GM13977 (cell line): Measurements from ENCODE around the gene DROSHA.

ENCODE experiments used
- DNase-seq: peaks from one replicate; pipeline ENCODE4 v3.0.0; 2012; ENCODE audit warnings: low spot score
- in situ Hi-C: fragments of 300-500 bp; cut with MboI; formaldehyde crosslinking; loops from one replicate; pipeline ENCODE4 v1.12.0; 2022; ENCODE audit warnings: low sequenced_read_pairs, low pct_unique_long_range_greater_than_20kb, mixed read lengths, inconsistent platforms; ENCODE audit not compliant: unreplicated experiment
- TF ChIP-seq, protein P1 (sequence below): IDR thresholded peaks from 2 replicates; pipeline ENCODE4 v1.5.1; 2012; ENCODE audit warnings: mild to moderate bottlenecking, control low read depth; ENCODE audit not compliant: insufficient read depth; ENCODE audit errors: extremely low read depth, missing control alignments

DROSHA gene

DNA sequence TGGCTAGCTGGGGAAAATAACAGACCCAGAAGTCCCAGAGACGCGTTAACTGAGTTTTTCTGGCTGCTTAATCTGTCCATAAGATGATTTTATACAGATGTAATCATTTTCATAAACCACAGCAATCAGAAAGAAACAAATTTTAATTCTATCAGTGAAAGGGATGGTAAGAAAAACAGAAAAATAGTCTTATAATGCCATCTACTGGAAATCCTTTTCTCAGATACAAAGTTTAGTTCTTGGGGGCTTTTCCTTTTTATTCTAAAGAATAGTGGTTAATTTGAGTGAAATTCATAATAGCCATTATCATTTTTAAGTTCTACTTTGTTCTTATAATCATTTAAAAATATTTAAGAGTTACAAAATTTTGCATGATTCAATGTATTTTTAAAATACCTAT is 44.4 kb downstream of the DROSHA start:
- in situ Hi-C loops = no loop called here
- DNase-seq = no peak
- TF ChIP-seq, protein P1, sequence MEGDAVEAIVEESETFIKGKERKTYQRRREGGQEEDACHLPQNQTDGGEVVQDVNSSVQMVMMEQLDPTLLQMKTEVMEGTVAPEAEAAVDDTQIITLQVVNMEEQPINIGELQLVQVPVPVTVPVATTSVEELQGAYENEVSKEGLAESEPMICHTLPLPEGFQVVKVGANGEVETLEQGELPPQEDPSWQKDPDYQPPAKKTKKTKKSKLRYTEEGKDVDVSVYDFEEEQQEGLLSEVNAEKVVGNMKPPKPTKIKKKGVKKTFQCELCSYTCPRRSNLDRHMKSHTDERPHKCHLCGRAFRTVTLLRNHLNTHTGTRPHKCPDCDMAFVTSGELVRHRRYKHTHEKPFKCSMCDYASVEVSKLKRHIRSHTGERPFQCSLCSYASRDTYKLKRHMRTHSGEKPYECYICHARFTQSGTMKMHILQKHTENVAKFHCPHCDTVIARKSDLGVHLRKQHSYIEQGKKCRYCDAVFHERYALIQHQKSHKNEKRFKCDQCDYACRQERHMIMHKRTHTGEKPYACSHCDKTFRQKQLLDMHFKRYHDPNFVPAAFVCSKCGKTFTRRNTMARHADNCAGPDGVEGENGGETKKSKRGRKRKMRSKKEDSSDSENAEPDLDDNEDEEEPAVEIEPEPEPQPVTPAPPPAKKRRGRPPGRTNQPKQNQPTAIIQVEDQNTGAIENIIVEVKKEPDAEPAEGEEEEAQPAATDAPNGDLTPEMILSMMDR = no peak

DNA sequence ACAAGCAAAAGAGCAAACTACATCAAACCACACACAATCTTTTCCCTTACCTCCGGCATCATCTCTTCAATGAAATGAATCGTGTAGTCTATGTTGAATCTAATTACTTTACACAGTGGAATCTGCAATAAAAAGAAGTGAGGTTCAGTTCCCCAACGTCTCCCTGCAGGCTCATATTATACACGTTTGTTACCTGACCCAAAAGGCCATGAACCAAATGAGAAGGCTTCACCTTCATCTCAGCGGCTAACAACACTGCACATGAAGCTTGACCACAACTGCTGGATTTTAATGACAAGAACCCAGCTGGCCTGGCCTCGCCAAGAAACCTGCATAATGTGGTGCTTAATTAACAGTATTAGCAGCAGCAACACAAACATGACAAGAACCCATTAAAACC is 45.5 kb downstream of the DROSHA start:
- TF ChIP-seq, protein P1 = no peak
- DNase-seq = no peak
- in situ Hi-C loops = no loop called here

DNA sequence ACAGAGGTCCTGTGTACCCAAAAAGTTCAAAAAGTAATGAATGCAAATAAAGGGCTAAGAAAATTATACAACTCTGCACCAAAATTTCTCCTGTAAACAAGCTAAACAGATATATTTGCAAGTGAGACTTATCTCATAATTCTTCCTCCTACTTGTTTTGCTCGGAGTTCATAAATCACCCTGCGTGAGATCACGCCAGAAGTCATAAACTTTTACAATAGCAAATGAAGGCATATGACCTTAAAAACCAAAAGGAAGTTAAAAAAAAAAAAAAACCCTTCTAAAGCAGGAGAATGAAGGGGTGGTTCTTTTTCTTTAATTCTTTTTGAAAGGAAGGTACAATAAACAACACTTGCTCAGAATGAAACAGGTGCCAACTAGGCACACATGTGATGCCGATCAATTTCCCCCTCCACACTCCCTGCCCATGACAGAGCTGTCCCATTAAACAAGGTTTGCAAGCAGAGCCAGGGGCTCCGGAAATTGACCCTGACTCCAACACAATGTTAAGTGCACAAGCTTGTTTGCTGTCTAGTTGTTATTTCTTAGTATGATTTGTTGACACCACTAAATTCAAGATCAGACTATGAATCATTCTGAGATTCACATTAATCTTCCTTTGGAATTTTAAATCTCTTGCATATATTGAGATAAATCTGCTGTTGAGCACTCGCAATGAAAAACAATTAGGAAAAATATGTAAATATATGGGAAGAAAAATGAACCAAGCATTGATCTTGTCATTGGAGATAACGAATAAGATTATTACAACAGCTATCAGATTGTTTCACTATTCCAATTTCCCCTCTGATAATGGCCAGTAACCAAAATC is 46.3 kb downstream of the DROSHA start:
- DNase-seq = no peak
- in situ Hi-C loops = no loop called here
- TF ChIP-seq, protein P1 = no peak

DNA sequence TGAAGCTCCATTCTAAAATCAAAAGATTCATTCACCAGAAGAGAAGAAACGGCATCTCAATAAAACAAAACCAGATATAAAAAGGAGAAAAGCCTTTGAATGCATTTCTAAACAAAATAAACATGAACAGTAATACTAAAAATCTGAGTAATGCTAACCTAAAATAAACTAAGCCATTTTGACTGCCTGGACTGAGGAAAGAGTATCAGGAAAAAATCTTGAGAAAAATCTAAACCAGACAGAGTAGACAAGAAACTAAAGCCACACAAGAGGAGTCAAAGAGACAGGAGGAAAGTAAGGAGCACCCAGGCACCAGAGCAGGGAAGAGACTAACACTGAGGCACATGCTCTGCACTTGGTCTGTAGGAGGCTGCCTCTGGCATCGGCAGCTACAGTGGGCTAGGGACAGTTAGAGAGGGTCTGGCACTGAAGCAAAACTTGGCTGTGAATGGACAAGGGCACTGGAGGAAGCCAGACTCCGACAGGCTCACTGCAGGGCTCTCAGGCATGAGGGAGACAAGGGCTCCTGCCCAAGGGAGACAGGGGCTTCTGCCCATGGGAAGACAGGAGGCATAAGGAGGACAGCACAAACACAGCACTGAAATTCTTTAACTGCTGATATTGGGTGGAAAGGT is 50.2 kb downstream of the DROSHA start:
- no peak for DNase-seq
- TF ChIP-seq, protein P1 = no peak
- in situ Hi-C loops = no loop called here

DNA sequence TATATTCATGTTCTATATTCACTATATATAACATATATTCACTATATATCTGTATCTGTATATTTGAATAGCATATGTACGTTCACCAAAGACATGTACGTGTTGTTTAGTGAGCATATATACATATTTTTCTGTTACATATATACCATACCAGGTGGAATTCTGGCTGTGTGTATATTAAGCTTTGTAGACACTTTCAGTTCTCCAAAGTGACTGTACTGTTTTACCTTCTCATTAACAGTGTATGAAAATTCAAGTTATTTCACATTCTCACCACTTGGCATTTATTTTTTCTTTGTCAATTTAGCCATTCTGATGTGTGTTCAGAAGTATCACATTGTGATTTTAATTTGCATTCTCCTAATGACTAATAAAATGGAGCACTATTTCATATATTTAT is 52.2 kb downstream of the DROSHA start:
- TF ChIP-seq, protein P1 = no peak

DNA sequence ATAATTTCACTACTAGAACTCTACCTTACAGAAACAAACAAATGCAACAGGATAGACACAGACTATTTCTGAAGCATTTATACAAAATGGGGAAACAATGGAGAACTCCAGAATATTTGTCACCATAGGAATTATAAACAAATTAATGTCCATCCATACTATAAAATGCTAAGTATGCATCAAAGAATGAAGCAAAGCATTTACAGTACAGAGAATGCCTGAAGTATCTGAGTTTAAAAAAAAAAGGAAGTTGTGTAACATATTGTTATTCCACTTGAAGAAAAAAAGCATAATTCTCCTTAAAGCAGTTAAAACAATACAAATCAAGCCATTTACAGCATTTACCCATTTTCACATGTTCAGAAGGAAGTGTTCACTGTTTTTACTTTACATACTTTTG is 53.0 kb downstream of the DROSHA start:
- TF ChIP-seq, protein P1 = no peak
- DNase-seq = no peak
- in situ Hi-C loops = no loop called here

More for the DNA sequence above, 52.2 kb downstream of the DROSHA start:
- in situ Hi-C loops = no loop called here
- DNase-seq = no peak
